ENCODE results near the gene NFATC3. TPM values are rescaled to one million over a fixed set of nuclear protein-coding genes. Genes with fewer than 3 reads are reported as not detected.

Gene NFATC3
- total and polyA plus RNA-seq, 7 donors, result 4.8 to 52.2 (median 42.8) TPM

- peaks cover 0 to 33% (median 31%) of the 10 kb centered on the region in 4 donors for H3K4me1 ChIP-seq
- 90 to 92% methylated on average over 7 of the region's 7 CpGs for WGBS, 2 donors
- H3K27ac ChIP-seq, result peak overlapping the region in 1 of 4 donors; percentile 75
- no peaks in the 10 kb centered on the region for H3K9me3 ChIP-seq
- intact Hi-C loops (cut with DNase I), result no loop called here
- peak overlapping the region in 3 of 4 donors; percentile 68 to 90 (median 72) for H3K4me3 ChIP-seq
- H3K27me3 ChIP-seq, result no peaks in the 10 kb centered on the region
- TF ChIP-seq POLR2AphosphoS5 (IDR thresholded peaks at IDR 0.05), result no peak
- no peak for TF ChIP-seq POLR2A (IDR thresholded peaks at IDR 0.05)
- TF ChIP-seq EP300 (IDR thresholded peaks at IDR 0.05), result no peak
- TF ChIP-seq CTCF (IDR thresholded peaks at IDR 0.05), result no peak
- DNase-seq, result no peak
- peaks cover 0 to 27% (median 4%) of the 10 kb centered on the region in 4 donors for H3K36me3 ChIP-seq
Observed at GRCh38 chr16:68246121-68246520, 161.0 kb downstream of the NFATC3 start.

GRCh38 chr16:68246666-68247065, 161.5 kb downstream of the NFATC3 start:
- peaks cover 0 to 34% (median 31%) of the 10 kb centered on the region in 4 donors for H3K4me1 ChIP-seq
- intact Hi-C loops (cut with DNase I), result no loop called here
- TF ChIP-seq POLR2AphosphoS5 (IDR thresholded peaks at IDR 0.05) (no peak), POLR2A (IDR thresholded peaks at IDR 0.05) (no peak), EP300 (IDR thresholded peaks at IDR 0.05) (no peak), CTCF (IDR thresholded peaks at IDR 0.05) (no peak)
- no peak for DNase-seq
- WGBS, 2 donors, result 83 to 85% methylated on average over 5 of the region's 5 CpGs
- H3K27me3 ChIP-seq, result no peaks in the 10 kb centered on the region
- peak overlapping the region in 2 of 4 donors; percentile 72 to 90 for H3K4me3 ChIP-seq
- no peaks in the 10 kb centered on the region for H3K9me3 ChIP-seq
- peak overlapping the region in 1 of 4 donors; percentile 28 for H3K27ac ChIP-seq
- H3K36me3 ChIP-seq, result peaks cover 0 to 27% (median 4%) of the 10 kb centered on the region in 4 donors

GRCh38 chr16:68247400-68247799, 162.2 kb downstream of the NFATC3 start:
- peak overlapping the region in 2 of 4 donors; percentile 16 to 38 for H3K27ac ChIP-seq
- intact Hi-C loops (cut with DNase I), result no loop called here

GRCh38 chr16:68247932-68248331, 162.8 kb downstream of the NFATC3 start:
- no peak for TF ChIP-seq EP300 (IDR thresholded peaks at IDR 0.05)
- no peak for TF ChIP-seq CTCF (IDR thresholded peaks at IDR 0.05)
- TF ChIP-seq POLR2AphosphoS5 (IDR thresholded peaks at IDR 0.05), result no peak
- no peak for TF ChIP-seq POLR2A (IDR thresholded peaks at IDR 0.05)
- H3K4me1 ChIP-seq, result peaks cover 0 to 47% (median 36%) of the 10 kb centered on the region in 4 donors
- H3K9me3 ChIP-seq, result no peaks in the 10 kb centered on the region
- no peaks in the 10 kb centered on the region for H3K27me3 ChIP-seq
- peaks cover 0 to 39% (median 8%) of the 10 kb centered on the region in 4 donors for H3K36me3 ChIP-seq
- no peak for DNase-seq
- peak overlapping the region in 1 of 4 donors; percentile 16 for H3K27ac ChIP-seq
- intact Hi-C loops (cut with DNase I), result no loop called here
- WGBS, 2 donors, result 76 to 92% methylated on average over 4 of the region's 4 CpGs
- no peak overlapping the region for H3K4me3 ChIP-seq

More at GRCh38 chr16:68247400-68247799, 162.2 kb downstream of the NFATC3 start:
- H3K4me1 ChIP-seq, result peaks cover 0 to 42% (median 33%) of the 10 kb centered on the region in 4 donors
- DNase-seq, result no peak
- no peaks in the 10 kb centered on the region for H3K27me3 ChIP-seq
- H3K9me3 ChIP-seq, result no peaks in the 10 kb centered on the region
- no peak overlapping the region for H3K4me3 ChIP-seq
- H3K36me3 ChIP-seq, result peaks cover 0 to 33% (median 7%) of the 10 kb centered on the region in 4 donors
- no peak for TF ChIP-seq CTCF (IDR thresholded peaks at IDR 0.05)
- TF ChIP-seq POLR2A (IDR thresholded peaks at IDR 0.05), result no peak
- TF ChIP-seq POLR2AphosphoS5 (IDR thresholded peaks at IDR 0.05), result no peak
- TF ChIP-seq EP300 (IDR thresholded peaks at IDR 0.05), result no peak
- 85 to 89% methylated on average over 4 of the region's 4 CpGs for WGBS, 2 donors

GRCh38 chr16:68249371-68249770, 164.2 kb downstream of the NFATC3 start:
- DNase-seq, result no peak
- peaks cover 0 to 45% (median 33%) of the 10 kb centered on the region in 4 donors for H3K4me1 ChIP-seq
- no peak overlapping the region for H3K4me3 ChIP-seq
- TF ChIP-seq EP300 (IDR thresholded peaks at IDR 0.05) (no peak), CTCF (IDR thresholded peaks at IDR 0.05) (no peak), POLR2A (IDR thresholded peaks at IDR 0.05) (no peak), POLR2AphosphoS5 (IDR thresholded peaks at IDR 0.05) (no peak)
- H3K9me3 ChIP-seq, result no peaks in the 10 kb centered on the region
- no peaks in the 10 kb centered on the region for H3K27me3 ChIP-seq
- intact Hi-C loops (cut with DNase I), result no loop called here
- peaks cover 0 to 50% (median 8%) of the 10 kb centered on the region in 4 donors for H3K36me3 ChIP-seq
- WGBS, 2 donors, result 92% methylated on average over 4 of the region's 4 CpGs
- no peak overlapping the region for H3K27ac ChIP-seq

Data from sigmoid colon (tissue), 7 donors.